Nephron progenitor cell (in vitro differentiated cells): ENCODE data around the gene CBX1.
A peak's percentile ranks its signal among the peaks of the same experiment; 100 is the strongest.

Experiments used
- DNase-seq: peaks from one replicate; pipeline ENCODE4 v3.0.0; 2021
- H3K27ac Mint-ChIP-seq: 2 replicates; pipeline ENCODE4 v1.8.0; 2021; ENCODE audit warnings: mild to moderate bottlenecking, moderate library complexity, mixed read lengths
- H3K27me3 Mint-ChIP-seq: 2 replicates; pipeline ENCODE4 v1.8.0; 2021; ENCODE audit warnings: mild to moderate bottlenecking, low read depth, mixed read lengths; ENCODE audit not compliant: poor library complexity
- H3K36me3 Mint-ChIP-seq: 2 replicates; pipeline ENCODE4 v1.8.0; 2021; ENCODE audit warnings: low read depth, mixed read lengths
- H3K4me1 Mint-ChIP-seq: 2 replicates; pipeline ENCODE4 v1.8.0; 2021; ENCODE audit warnings: mixed read lengths
- H3K4me3 Mint-ChIP-seq: 2 replicates; pipeline ENCODE4 v1.8.0; 2021; ENCODE audit warnings: mild to moderate bottlenecking, moderate library complexity, mixed read lengths
- H3K9me3 Mint-ChIP-seq: 2 replicates; pipeline ENCODE4 v1.8.0; 2021; ENCODE audit warnings: mild to moderate bottlenecking, moderate library complexity, mixed read lengths
- CTCF ChIP-seq: fragments of 200-600 bp; sonication (generic); IDR thresholded peaks from 2 replicates; pipeline ENCODE4 v1.5.0; 2021; ENCODE audit warnings: antibody characterized with exemption

Gene CBX1

GRCh38 chr17:48137656-48138055 lies 36.4 kb upstream of the CBX1 start:
- TF ChIP-seq CTCF: no peak

GRCh38 chr17:48134912-48135480 lies 33.7 kb upstream of the CBX1 start:
- DNase-seq: no peak
- Mint-ChIP-seq H3K36me3 (no peaks in the 10 kb centered on the region), H3K4me3 (no peak overlapping the region), H3K27me3 (peaks cover 12% of the 10 kb centered on the region), H3K9me3 (no peaks in the 10 kb centered on the region), H3K4me1 (peaks cover 25% of the 10 kb centered on the region), H3K27ac (no peak overlapping the region)
- TF ChIP-seq CTCF: no peak

More at GRCh38 chr17:48137656-48138055, 36.4 kb upstream of the CBX1 start:
- Mint-ChIP-seq H3K36me3 (no peaks in the 10 kb centered on the region), H3K27me3 (peaks cover 8% of the 10 kb centered on the region), H3K4me1 (peaks cover 12% of the 10 kb centered on the region), H3K27ac (no peak overlapping the region), H3K4me3 (no peak overlapping the region), H3K9me3 (no peaks in the 10 kb centered on the region)
- no peak for DNase-seq

- no peak for TF ChIP-seq CTCF
These were observed 31.1 kb upstream of the CBX1 start for GRCh38 chr17:48132385-48132784.

GRCh38 chr17:48131216-48131824 lies 30.0 kb upstream of the CBX1 start:
- TF ChIP-seq CTCF: peak; percentile 82
- Mint-ChIP-seq H3K4me3 (no peak overlapping the region), H3K27me3 (peaks cover 3% of the 10 kb centered on the region), H3K27ac (peak overlapping the region; percentile 55), H3K9me3 (no peaks in the 10 kb centered on the region), H3K36me3 (no peaks in the 10 kb centered on the region), H3K4me1 (peaks cover 39% of the 10 kb centered on the region)
- peak; percentile 68 for DNase-seq

More at GRCh38 chr17:48132385-48132784, 31.1 kb upstream of the CBX1 start:
- Mint-ChIP-seq H3K9me3 (no peaks in the 10 kb centered on the region), H3K4me1 (peaks cover 32% of the 10 kb centered on the region), H3K36me3 (no peaks in the 10 kb centered on the region), H3K27ac (no peak overlapping the region), H3K27me3 (peaks cover 3% of the 10 kb centered on the region), H3K4me3 (no peak overlapping the region)
- no peak for DNase-seq

GRCh38 chr17:48129981-48130380 lies 28.7 kb upstream of the CBX1 start:
- DNase-seq: no peak
- no peak overlapping the region for H3K4me3 Mint-ChIP-seq

More at GRCh38 chr17:48129981-48130380, 28.7 kb upstream of the CBX1 start:
- TF ChIP-seq CTCF: no peak
- peaks cover 6% of the 10 kb centered on the region for H3K36me3 Mint-ChIP-seq
- peaks cover 52% of the 10 kb centered on the region for H3K4me1 Mint-ChIP-seq
- H3K9me3 Mint-ChIP-seq: no peaks in the 10 kb centered on the region
- peak overlapping the region; percentile 11 for H3K27ac Mint-ChIP-seq
- H3K27me3 Mint-ChIP-seq: peaks cover 3% of the 10 kb centered on the region
